Uterus (tissue), 4 donors: ENCODE data around the gene DIAPH3. TPM values are rescaled to one million over a fixed set of nuclear protein-coding genes. Genes with fewer than 3 reads are reported as not detected.
A peak's percentile ranks its signal among the peaks of the same experiment; 100 is the strongest.

Experiments used
- DNase-seq, 2 donors: peaks; one replicate each; pipeline ENCODE4 v3.0.0-alpha.2; 2019 to 2020
- H3K27ac ChIP-seq, 2 donors: fragments of 200-600 bp; sonication (generic); 1 replicate in 1 of 2; 2 replicates in 1 of 2; pipeline ENCODE4 v1.5.1; 2016 to 2018
- H3K27me3 ChIP-seq, 2 donors: fragments of 200-600 bp; sonication (generic); one replicate each; pipeline ENCODE4 v1.5.1; 2018 to 2019; ENCODE audit warnings: control low read depth in 1 of 2
- H3K36me3 ChIP-seq, 2 donors: fragments of 200-600 bp; sonication (generic); one replicate each; pipeline ENCODE4 v1.5.1; 2019; ENCODE audit warnings: control low read depth in 1 of 2
- H3K4me1 ChIP-seq, 2 donors: fragments of 200-600 bp; sonication (generic); one replicate each; pipeline ENCODE4 v1.5.1; 2018 to 2019; ENCODE audit warnings: control low read depth in 1 of 2
- H3K4me3 ChIP-seq, 2 donors: fragments of 200-600 bp; sonication (generic); 1 replicate in 1 of 2; 2 replicates in 1 of 2; pipeline ENCODE4 v1.5.1; 2018 to 2019; ENCODE audit warnings: mild to moderate bottlenecking in 1 of 2
- H3K9me3 ChIP-seq, 2 donors: fragments of 200-600 bp; sonication (generic); one replicate each; pipeline ENCODE4 v1.5.1; 2019; ENCODE audit warnings: control low read depth in 1 of 2
- CTCF ChIP-seq, 4 experiments: fragments of 200-600 bp in 2 of 4; fragments of 450-650 bp in 2 of 4; sonication (generic) in 2 of 4; IDR thresholded peaks; one replicate each; pipeline ENCODE4 v1.5.1; 2016 to 2019; ENCODE audit warnings: antibody characterized with exemption in 4 of 4, mild to moderate bottlenecking in 2 of 4, moderate library complexity in 1 of 4
- POLR2A ChIP-seq, 2 donors: fragments of 450-650 bp; IDR thresholded peaks; one replicate each; pipeline ENCODE4 v1.6.1; 2016; ENCODE audit warnings: antibody characterized with exemption in 2 of 2, mild to moderate bottlenecking in 1 of 2, moderate library complexity in 1 of 2
- intact Hi-C: fragments of 100-400 bp; cut with DNase I; formaldehyde crosslinking; loops from one replicate; pipeline ENCODE4 v1.15.1; 2023; ENCODE audit warnings: low total_unique reads
- total RNA-seq, 4 donors: library from RNA; depleted of rRNA in 3 of 4; stranded (reverse); fragments of >200 nt in 3 of 4; gene quantifications; one replicate each; pipeline versions ENCODE4 v1.1.0 to v1.2.4, GENCODE V29; 2014 to 2023
- donor health status: DM: yes; HTN: yes; CAD: no.

DIAPH3 gene
- total RNA-seq, 4 donors from 2014 or later: 11.4 TPM; not detected in 3

GRCh38 chr13:59679254-59679653 is 484.5 kb downstream of the DIAPH3 start:
- H3K27ac ChIP-seq: no peak overlapping the region
- H3K9me3 ChIP-seq: no peaks in the 10 kb centered on the region
- TF ChIP-seq POLR2A (IDR thresholded peaks at IDR 0.05) (no peak), CTCF (IDR thresholded peaks at IDR 0.05) (no peak)
- no peak for DNase-seq
- intact Hi-C loops: no loop called here
- H3K27me3 ChIP-seq: no peaks in the 10 kb centered on the region
- H3K4me1 ChIP-seq: no peaks in the 10 kb centered on the region
- H3K4me3 ChIP-seq: no peak overlapping the region
- H3K36me3 ChIP-seq: no peaks in the 10 kb centered on the region

GRCh38 chr13:59677966-59678814 is 485.5 kb downstream of the DIAPH3 start:
- Histone ChIP-seq H3K9me3 (no peaks in the 10 kb centered on the region), H3K4me1 (no peaks in the 10 kb centered on the region), H3K27ac (no peak overlapping the region), H3K4me3 (no peak overlapping the region), H3K27me3 (no peaks in the 10 kb centered on the region), H3K36me3 (no peaks in the 10 kb centered on the region)
- intact Hi-C loops: no loop called here
- no peak for DNase-seq
- no peak for TF ChIP-seq POLR2A (IDR thresholded peaks at IDR 0.05)
- peak; percentile 13 to 55 (median 46) for TF ChIP-seq CTCF (IDR thresholded peaks at IDR 0.05)

GRCh38 chr13:59677430-59677829 is 486.3 kb downstream of the DIAPH3 start:
- TF ChIP-seq POLR2A (IDR thresholded peaks at IDR 0.05): no peak
- TF ChIP-seq CTCF (IDR thresholded peaks at IDR 0.05): no peak
- no peaks in the 10 kb centered on the region for H3K36me3 ChIP-seq
- no peaks in the 10 kb centered on the region for H3K27me3 ChIP-seq
- intact Hi-C loops: no loop called here
- H3K9me3 ChIP-seq: no peaks in the 10 kb centered on the region
- H3K4me3 ChIP-seq: no peak overlapping the region
- H3K4me1 ChIP-seq: no peaks in the 10 kb centered on the region
- DNase-seq: no peak
- no peak overlapping the region for H3K27ac ChIP-seq

- TF ChIP-seq CTCF (IDR thresholded peaks at IDR 0.05): no peak
- no peak for TF ChIP-seq POLR2A (IDR thresholded peaks at IDR 0.05)
- intact Hi-C loops: no loop called here
- DNase-seq: no peak
Measured at GRCh38 chr13:59674616-59675015, 489.1 kb downstream of the DIAPH3 start.

GRCh38 chr13:59673286-59673685 is 490.4 kb downstream of the DIAPH3 start:
- intact Hi-C loops: no loop called here
- Histone ChIP-seq H3K4me3 (no peak overlapping the region), H3K4me1 (no peaks in the 10 kb centered on the region), H3K27ac (no peak overlapping the region), H3K27me3 (no peaks in the 10 kb centered on the region), H3K9me3 (no peaks in the 10 kb centered on the region), H3K36me3 (no peaks in the 10 kb centered on the region)
- no peak for TF ChIP-seq CTCF (IDR thresholded peaks at IDR 0.05)
- TF ChIP-seq POLR2A (IDR thresholded peaks at IDR 0.05): no peak
- no peak for DNase-seq

More at GRCh38 chr13:59674616-59675015, 489.1 kb downstream of the DIAPH3 start:
- H3K9me3 ChIP-seq: no peaks in the 10 kb centered on the region
- H3K27me3 ChIP-seq: no peaks in the 10 kb centered on the region
- H3K4me3 ChIP-seq: no peak overlapping the region
- H3K4me1 ChIP-seq: no peaks in the 10 kb centered on the region
- H3K27ac ChIP-seq: no peak overlapping the region
- no peaks in the 10 kb centered on the region for H3K36me3 ChIP-seq
